ENCODE measurements around the gene PUM1. TPM values are rescaled to one million over a fixed set of nuclear protein-coding genes. Genes with fewer than 3 reads are reported as not detected.

The PUM1 gene
- total and polyA plus RNA-seq, 2 donors (not counting 3 experiments of a cell fraction or from before 2014, with no cell fraction given), result 94.7 to 124 TPM

DNA sequence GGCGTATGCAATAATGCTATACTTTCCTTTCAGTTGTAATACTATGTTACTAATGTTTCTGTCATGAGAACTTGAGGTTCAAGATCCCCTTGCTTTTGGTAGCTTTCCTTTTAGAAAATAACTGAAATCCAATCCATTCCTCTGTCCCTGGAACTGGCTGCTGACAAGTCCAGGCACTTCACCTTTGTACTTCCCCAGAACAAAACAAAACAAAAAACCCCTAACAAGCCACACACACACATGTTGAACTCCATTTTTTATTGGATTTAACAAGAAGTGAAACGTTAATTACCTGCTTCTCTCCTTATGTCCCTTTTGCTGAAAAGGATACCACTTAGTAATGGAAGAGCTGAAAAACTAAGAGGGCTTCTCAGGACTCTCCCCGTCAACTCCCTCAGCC is 130.9 kb downstream of the PUM1 start:
- BruUV-seq (replicated peaks), result no TSS peak
- Histone ChIP-seq H3K27me3 (ENCODE audit: control insufficient read depth in 2 of 2, insufficient read depth in 2 of 2, low read length in 2 of 2) (no peaks in the 10 kb centered on the region), H3K4me3 (replicated peaks in 1 of 3; ENCODE audit: insufficient read depth in 1 of 3, low read depth in 1 of 3, low read length in 3 of 3) (no peak overlapping the region), H3K9me3 (replicated peaks; ENCODE audit: control insufficient read depth, insufficient read depth, low read length) (no peaks in the 10 kb centered on the region), H4K20me1 (replicated peaks; ENCODE audit: control insufficient read depth, extremely low read depth, insufficient read depth, low read length) (no peaks in the 10 kb centered on the region), H3K9me1 (replicated peaks; ENCODE audit: control insufficient read depth, extremely low read depth, insufficient read depth, low read length) (no peaks in the 10 kb centered on the region), H3K36me3 (ENCODE audit: control insufficient read depth in 2 of 2, extremely low read depth in 1 of 2, insufficient read depth in 2 of 2, low read length in 2 of 2) (peaks cover 16 to 37% of the 10 kb centered on the region in 2 experiments), H3K4me2 (ENCODE audit: insufficient read depth, low read length) (no peak overlapping the region), H3K4me1 (ENCODE audit: control insufficient read depth, extremely low read depth, insufficient read depth, low read length) (no peaks in the 10 kb centered on the region), H3K79me2 (ENCODE audit: control insufficient read depth, insufficient read depth, low read length) (no peaks in the 10 kb centered on the region), H3K9ac (replicated peaks; ENCODE audit: extremely low read depth, insufficient read depth, low read length) (no peak overlapping the region), H2AFZ (ENCODE audit: low read depth, low read length) (no peak overlapping the region), H3K27ac (ENCODE audit: insufficient read depth, low read depth, low read length) (no peak overlapping the region)
- DNase-seq (ENCODE audit: low read depth, low spot score) (no peak), FAIRE-seq (no peak)
- intact Hi-C loops (cut with micrococcal nuclease) (no loop called here), dilution Hi-C loops (cut with MboI; ENCODE audit: extremely low pct_ligation_motif_present, low sequenced_read_pairs) (no loop called here)
- ChIA-PET CTCF (interaction anchor here (1.2 kb wide), 1 partner anchor 133 kb away, joined by 4 read pairs; no protein-coding TSS in a partner anchor), POLR2A (no interaction called here)
- TF ChIP-seq, protein P1, sequence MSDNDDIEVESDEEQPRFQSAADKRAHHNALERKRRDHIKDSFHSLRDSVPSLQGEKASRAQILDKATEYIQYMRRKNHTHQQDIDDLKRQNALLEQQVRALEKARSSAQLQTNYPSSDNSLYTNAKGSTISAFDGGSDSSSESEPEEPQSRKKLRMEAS (IDR thresholded peaks at IDR 0.05; ENCODE audit: insufficient read depth, insufficient read length), result no peak
- no peak for TF ChIP-seq GATA2 (IDR thresholded peaks at IDR 0.05; ENCODE audit: insufficient read depth, insufficient read length, low read depth, low read length)
- TF ChIP-seq POLR2AphosphoS5 (IDR thresholded peaks at IDR 0.05; ENCODE audit: insufficient read depth, low read depth, low read length), result no peak
- TF ChIP-seq EZH2 (IDR thresholded peaks at IDR 0.05; ENCODE audit: borderline replicate concordance, low read depth, low read length, severe bottlenecking), result no peak
- no peak for TF ChIP-seq POLR2A (IDR thresholded peaks at IDR 0.05; ENCODE audit: low read depth, low read length)
- TF ChIP-seq FOS (IDR thresholded peaks at IDR 0.05; ENCODE audit: borderline replicate concordance, insufficient read depth, low read length), result no peak
- TF ChIP-seq, protein P2, sequence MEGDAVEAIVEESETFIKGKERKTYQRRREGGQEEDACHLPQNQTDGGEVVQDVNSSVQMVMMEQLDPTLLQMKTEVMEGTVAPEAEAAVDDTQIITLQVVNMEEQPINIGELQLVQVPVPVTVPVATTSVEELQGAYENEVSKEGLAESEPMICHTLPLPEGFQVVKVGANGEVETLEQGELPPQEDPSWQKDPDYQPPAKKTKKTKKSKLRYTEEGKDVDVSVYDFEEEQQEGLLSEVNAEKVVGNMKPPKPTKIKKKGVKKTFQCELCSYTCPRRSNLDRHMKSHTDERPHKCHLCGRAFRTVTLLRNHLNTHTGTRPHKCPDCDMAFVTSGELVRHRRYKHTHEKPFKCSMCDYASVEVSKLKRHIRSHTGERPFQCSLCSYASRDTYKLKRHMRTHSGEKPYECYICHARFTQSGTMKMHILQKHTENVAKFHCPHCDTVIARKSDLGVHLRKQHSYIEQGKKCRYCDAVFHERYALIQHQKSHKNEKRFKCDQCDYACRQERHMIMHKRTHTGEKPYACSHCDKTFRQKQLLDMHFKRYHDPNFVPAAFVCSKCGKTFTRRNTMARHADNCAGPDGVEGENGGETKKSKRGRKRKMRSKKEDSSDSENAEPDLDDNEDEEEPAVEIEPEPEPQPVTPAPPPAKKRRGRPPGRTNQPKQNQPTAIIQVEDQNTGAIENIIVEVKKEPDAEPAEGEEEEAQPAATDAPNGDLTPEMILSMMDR (IDR thresholded peaks at IDR 0.05; ENCODE audit: extremely low read depth in 1 of 2, insufficient read depth in 1 of 2, low read depth in 1 of 2, low read length in 2 of 2), result no peak
- no peak for TF ChIP-seq MYC (IDR thresholded peaks at IDR 0.05; ENCODE audit: low read depth, low read length)
- TF ChIP-seq JUN (IDR thresholded peaks at IDR 0.05; ENCODE audit: borderline replicate concordance, insufficient read depth, insufficient read length, low read depth), result no peak
